Myometrial cell (primary cell): Measurements from ENCODE around the gene ZNF641. TPM values are rescaled to one million over a fixed set of nuclear protein-coding genes. Genes with fewer than 3 reads are reported as not detected.

Source experiments
- total RNA-seq: library from RNA; depleted of rRNA; stranded (reverse); fragments of >200 nt; gene quantifications from 2 replicates; pipeline ENCODE4 v1.2.3, GENCODE V29; 2015

The ZNF641 gene
- 6.6 and 13.8 TPM in 2 replicates for total RNA-seq

GRCh38 chr12:48350249-48351021 lies at the start of gene ZNF641:
Gene ZNF641 (minus strand): TSS chr12:48350919. CDS start chr12:48348090, 2,829 bp downstream.

Other genes starting within 250 kb of the ZNF641 start
- 9.2 and 16.3 TPM in 2 replicates for gene SENP1, start 244.8 kb downstream of the ZNF641 start, total RNA-seq
- gene PFKM, start 231.6 kb downstream of the ZNF641 start, total RNA-seq: 59.9 and 64.0 TPM in 2 replicates
- gene ASB8, start 193.4 kb downstream of the ZNF641 start, total RNA-seq: 16.1 and 38.9 TPM in 2 replicates
- gene CCDC184, start 167.3 kb downstream of the ZNF641 start, total RNA-seq: 0.58 and 1.1 TPM in 2 replicates
- gene OR10AD1, start 147.6 kb downstream of the ZNF641 start, total RNA-seq: not detected in 2 replicates
- gene ANP32D, start 121.6 kb upstream of the ZNF641 start, total RNA-seq: not detected in 2 replicates
- not detected in 2 replicates for gene C12orf54, start 131.6 kb upstream of the ZNF641 start, total RNA-seq
- gene OR8S1, start 174.7 kb upstream of the ZNF641 start, total RNA-seq: not detected in 2 replicates
- gene LALBA, start 219.1 kb upstream of the ZNF641 start, total RNA-seq: not detected in 2 replicates